ENCODE data around the gene LAPTM5. TPM values are rescaled to one million over a fixed set of nuclear protein-coding genes. Genes with fewer than 3 reads are reported as not detected.

Gene LAPTM5
- total RNA-seq, 1 experiment from 2014 or later: not detected

GRCh38 chr1:30751830-30752650 lies 5.5 kb downstream of the LAPTM5 start:
- Histone ChIP-seq H4K20me1 (ENCODE audit: low read length) (no peaks in the 10 kb centered on the region), H3F3A (ENCODE audit: low read length, unreplicated experiment) (no peaks in the 10 kb centered on the region), H3K79me2 (ENCODE audit: low read length) (no peaks in the 10 kb centered on the region), H3K9me3 (ENCODE audit: low read length) (no peaks in the 10 kb centered on the region), H3K27me3 (ENCODE audit: low read length) (peaks cover 6% of the 10 kb centered on the region; the same call in 1 of the 2 replicates), H3K4me1 (ENCODE audit: insufficient read depth, low read length) (peaks cover 13% of the 10 kb centered on the region), H3K9me2 (replicated peaks; ENCODE audit: low read length) (no peaks in the 10 kb centered on the region), H3K27ac (ENCODE audit: low read length) (no peak overlapping the region), H3K4me2 (ENCODE audit: low read length) (no peak overlapping the region), H2AFZ (ENCODE audit: low read length) (no peak overlapping the region), H3K4me3 (ENCODE audit: low read length) (no peak overlapping the region), H3K9ac (ENCODE audit: low read length) (no peak overlapping the region), H3K36me3 (ENCODE audit: low read depth, low read length) (no peaks in the 10 kb centered on the region)
- ATAC-seq (no peak), DNase-seq (no peak)
- intact Hi-C loops (cut with micrococcal nuclease): no loop called here
- POLR2A ChIA-PET (ENCODE audit: unreplicated experiment): no interaction called here
- TF ChIP-seq EZH2 (IDR thresholded peaks at IDR 0.05; ENCODE audit: low read length, unreplicated experiment) (no peak), CTCF (conservative IDR thresholded peaks at IDR 0.05; ENCODE audit: low read depth, low read length) (no peak)
- BruUV-seq (replicated peaks): no TSS peak
- CTCF ChIA-PET: no interaction called here

- ATAC-seq (no peak), DNase-seq (no peak)
- no peak overlapping the region for H2AFZ ChIP-seq (ENCODE audit: low read length)
- no peak overlapping the region for H3K4me2 ChIP-seq (ENCODE audit: low read length)
- intact Hi-C loops (cut with micrococcal nuclease): no loop called here
- no peaks in the 10 kb centered on the region for H4K20me1 ChIP-seq (ENCODE audit: low read length)
- TF ChIP-seq EZH2 (IDR thresholded peaks at IDR 0.05; ENCODE audit: low read length, unreplicated experiment) (no peak), CTCF (conservative IDR thresholded peaks at IDR 0.05; ENCODE audit: low read depth, low read length) (no peak), EZH2phosphoT487 (IDR thresholded peaks at IDR 0.05; ENCODE audit: borderline replicate concordance, low read length) (no peak)
- H3K36me3 ChIP-seq (ENCODE audit: low read depth, low read length): no peaks in the 10 kb centered on the region
- no peak overlapping the region for H3K4me3 ChIP-seq (ENCODE audit: low read length)
- H3K9me3 ChIP-seq (ENCODE audit: low read length): no peaks in the 10 kb centered on the region
- H3K27ac ChIP-seq (ENCODE audit: low read length): no peak overlapping the region
- H3K79me2 ChIP-seq (ENCODE audit: low read length): no peaks in the 10 kb centered on the region
- ChIA-PET POLR2A (ENCODE audit: unreplicated experiment) (no interaction called here), CTCF (no interaction called here)
- peaks cover 6% of the 10 kb centered on the region; the same call in 1 of the 2 replicates for H3K27me3 ChIP-seq (ENCODE audit: low read length)
- H3K9ac ChIP-seq (ENCODE audit: low read length): no peak overlapping the region
- H3F3A ChIP-seq (ENCODE audit: low read length, unreplicated experiment): no peaks in the 10 kb centered on the region
- BruUV-seq (replicated peaks): no TSS peak
- no peaks in the 10 kb centered on the region for H3K9me2 ChIP-seq (replicated peaks; ENCODE audit: low read length)
- 0 out of 2 replicates have a peak, but pooled peaks cover under 1% of the 10 kb centered on the region for H3K4me1 ChIP-seq (ENCODE audit: insufficient read depth, low read length)
These were observed 6.8 kb downstream of the LAPTM5 start for GRCh38 chr1:30750731-30751291.

Measured in PC-3 (cell line).